Measurements from ENCODE around the gene DERA.

- TF ChIP-seq SUZ12 (IDR thresholded peaks at IDR 0.05; ENCODE audit: extremely low read depth, insufficient read depth, insufficient read length) = no peak
- no peak for TF ChIP-seq ZNF274 (IDR thresholded peaks at IDR 0.05; ENCODE audit: low read depth, low read length)
- no peak for TF ChIP-seq YY1 (IDR thresholded peaks at IDR 0.05; ENCODE audit: insufficient read depth, insufficient read length)
Observed at GRCh38 chr12:15910468-15910863, 666 bp upstream of the DERA start.

Measured in NT2/D1 (cell line).